ENCODE results near the gene RAPGEF6.

DNA sequence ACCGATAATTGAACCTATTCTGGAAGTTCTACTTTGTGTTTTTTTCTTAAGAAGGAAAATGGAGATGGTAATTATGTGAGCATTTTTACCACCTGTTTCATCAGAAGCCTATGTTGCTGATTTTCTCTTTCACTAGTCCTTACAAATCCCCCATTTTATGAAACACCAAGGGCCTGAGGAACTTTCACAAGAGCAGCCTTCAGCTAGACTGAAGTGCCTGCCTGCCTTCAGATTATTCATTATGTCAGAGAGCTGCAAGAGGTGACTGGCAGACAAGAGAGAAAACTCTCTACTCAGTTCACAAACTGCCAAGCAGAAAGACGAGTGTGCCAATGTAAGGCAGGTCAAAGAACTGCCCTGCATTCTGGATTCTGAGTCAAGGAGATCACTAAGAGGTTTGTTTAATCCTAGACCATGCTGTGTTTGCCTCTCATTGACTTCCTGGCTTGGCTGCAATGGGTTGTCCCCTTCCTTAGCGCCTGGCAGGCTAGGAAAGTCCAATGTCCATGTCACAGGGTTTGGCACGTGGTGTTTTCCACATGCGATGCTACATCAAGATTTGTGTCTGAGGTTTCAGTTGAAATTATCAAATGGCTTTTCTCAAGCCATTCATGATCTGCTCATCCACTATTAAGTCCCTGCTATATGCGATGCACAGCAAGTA lies 227.9 kb downstream of the RAPGEF6 start:
- TF ChIP-seq POLR2A (IDR thresholded peaks at IDR 0.05; ENCODE audit: low read length) = no peak
- no peak for TF ChIP-seq GATA1 (IDR thresholded peaks at IDR 0.05; ENCODE audit: low read depth, low read length)

All from erythroblast (primary cell).